Activated naive CD4-positive, alpha-beta T cell treated with Interleukin-2 at 50 U/mL for 16 hours (primary cell): ENCODE measurements around the gene RMI1.
A peak's percentile ranks its signal among the peaks of the same experiment; 100 is the strongest.
"Not testable (repeated sequence)": the region's sequence is repeated elsewhere in the genome, so short reads cannot be mapped to it uniquely, and the experiment has no call there.

Experiments
- DNase-seq: peaks from one replicate; pipeline ENCODE4 v3.0.0-alpha.2; 2020

Gene RMI1

GRCh38 chr9:83980395-83981125 is at the start of gene RMI1:
RMI1 (plus strand) TSS chr9:83980805; CDS start chr9:84000987, 20,182 bp downstream.
- DNase-seq: peak; percentile 99

DNA sequence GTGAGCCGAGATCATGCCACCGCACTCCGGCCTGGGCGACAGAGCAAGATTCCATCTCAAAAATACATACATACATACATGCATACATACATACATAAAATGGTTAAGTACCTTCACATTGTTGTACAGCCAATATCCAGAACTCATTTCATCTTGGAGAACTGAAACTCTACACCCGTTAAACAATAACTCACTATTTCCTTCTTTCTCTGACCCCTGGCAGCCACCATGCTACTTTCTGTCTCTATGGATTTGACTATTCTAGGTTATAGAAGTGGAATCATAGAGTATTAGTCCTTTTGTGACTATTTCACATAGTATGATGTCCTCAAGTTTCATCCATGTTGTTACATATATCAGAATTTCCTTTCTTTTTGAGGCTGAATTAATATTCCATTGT is 49.7 kb upstream of the RMI1 start:
- DNase-seq: no peak

DNA sequence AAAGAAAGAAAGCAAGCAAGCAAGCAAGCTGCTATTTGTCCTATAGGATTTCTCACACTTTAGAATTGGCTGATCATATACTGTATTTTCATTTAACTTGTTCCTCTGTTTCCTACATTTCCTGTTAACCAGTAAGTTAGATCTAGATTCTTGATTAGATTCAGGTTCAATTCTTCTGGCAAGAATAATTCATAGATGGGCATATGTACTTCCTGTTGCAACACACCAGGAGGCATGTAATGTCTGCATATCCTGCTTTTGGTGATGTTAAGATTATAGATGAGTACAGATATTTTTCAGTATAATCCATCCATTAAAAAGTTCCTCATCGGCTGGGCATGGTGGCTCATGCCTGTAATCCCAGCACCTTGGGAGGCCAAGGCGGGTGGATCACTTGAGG is 48.6 kb upstream of the RMI1 start:
- DNase-seq: no peak

DNA sequence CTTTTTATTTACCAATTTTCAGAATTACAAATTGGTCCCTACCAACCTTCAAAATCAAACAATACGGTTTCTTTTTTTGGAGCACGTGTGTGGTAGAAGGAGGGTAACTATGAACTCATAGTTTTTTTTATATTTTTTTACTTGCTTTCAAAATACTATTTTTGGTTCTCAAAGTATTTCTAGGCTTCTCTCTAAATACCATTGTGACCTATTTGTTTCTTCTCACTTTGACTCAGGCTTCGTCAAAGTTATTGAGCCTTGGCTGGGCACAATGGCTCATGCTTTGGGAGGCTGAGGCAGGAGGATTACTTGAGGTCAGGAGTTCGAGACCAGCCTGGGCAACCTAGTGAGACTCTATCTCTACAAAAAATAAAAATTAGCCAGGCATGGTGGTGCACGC is 47.8 kb upstream of the RMI1 start:
- DNase-seq: no peak

DNA sequence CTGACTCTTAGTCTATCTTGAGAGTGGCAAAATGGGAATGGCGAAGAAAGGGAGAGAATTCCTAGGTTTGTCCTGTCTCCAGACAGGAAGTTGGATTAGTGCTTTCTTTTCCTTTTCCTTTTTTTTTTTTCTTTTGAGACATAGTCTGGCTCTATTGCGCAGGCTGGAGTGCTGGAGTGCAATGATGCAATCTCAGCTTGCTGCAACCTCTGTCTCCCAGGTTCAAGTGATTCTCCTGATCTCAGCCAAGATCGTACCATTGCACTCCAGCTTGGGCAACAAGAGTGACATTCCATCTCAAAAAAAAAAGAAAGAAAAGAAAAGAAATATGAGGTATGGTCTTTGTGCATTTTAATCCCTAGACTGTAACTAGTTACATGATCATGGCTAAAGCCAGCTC is 46.8 kb upstream of the RMI1 start:
- no peak for DNase-seq

- no peak for DNase-seq
Measured at GRCh38 chr9:83934569-83935275, 45.9 kb upstream of the RMI1 start.

- no peak for DNase-seq
Measured at GRCh38 chr9:83935276-83935935, 45.2 kb upstream of the RMI1 start.

DNA sequence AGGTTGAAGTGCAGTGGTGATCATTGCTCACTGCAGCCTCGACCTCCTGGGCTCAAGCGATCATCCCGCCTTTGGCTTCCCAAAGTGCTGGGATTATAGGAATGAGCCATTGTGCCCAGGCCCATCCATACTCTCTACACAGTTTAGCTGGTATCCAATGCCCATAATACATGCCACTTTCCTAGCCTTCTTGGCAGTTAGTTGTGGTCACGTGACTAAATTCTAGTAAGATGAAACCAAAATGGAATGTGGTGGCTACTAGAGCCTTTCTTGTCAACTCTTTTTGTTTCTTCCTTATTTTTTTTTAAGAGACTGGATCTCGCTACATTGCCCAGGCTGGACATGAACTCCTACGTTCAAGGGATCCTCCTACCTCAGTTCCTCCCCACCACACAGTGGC is 44.1 kb upstream of the RMI1 start:
- no peak for DNase-seq

DNA sequence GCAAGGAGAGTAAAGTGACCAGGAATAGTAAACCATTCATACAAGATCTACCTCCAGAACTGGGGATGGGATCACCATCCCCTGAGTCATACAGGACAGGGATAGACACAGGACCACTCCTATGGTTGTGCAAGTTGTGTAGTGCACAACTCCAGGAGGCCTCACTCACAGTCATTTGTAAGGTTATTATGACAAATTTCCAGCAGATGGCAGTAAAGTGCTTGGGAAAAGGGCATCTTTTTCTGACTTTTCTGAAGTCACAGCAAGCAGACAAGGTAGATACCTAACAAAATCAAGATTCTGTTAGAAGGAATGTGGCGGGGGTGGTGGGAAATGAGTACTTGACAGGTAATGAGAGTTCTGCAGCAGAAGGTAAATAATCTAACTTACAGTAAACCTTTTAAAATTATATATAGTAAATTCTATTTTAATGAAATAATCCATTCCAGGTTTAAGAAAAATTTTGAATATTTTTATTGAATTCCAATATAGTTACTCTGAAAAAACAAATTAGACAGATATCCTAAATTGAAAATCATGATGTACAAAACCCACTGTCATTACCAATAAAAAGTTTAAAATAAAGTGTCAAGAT is 42.6 kb upstream of the RMI1 start:
- peak; percentile 12 for DNase-seq

- no peak for DNase-seq
Measured at GRCh38 chr9:83940590-83941303, 39.9 kb upstream of the RMI1 start.

- DNase-seq: not testable (repeated sequence)
Measured at GRCh38 chr9:83948096-83948495, 32.5 kb upstream of the RMI1 start.

- DNase-seq: peak; percentile 38
Measured at GRCh38 chr9:83956086-83956435, 24.5 kb upstream of the RMI1 start.

GRCh38 chr9:83956436-83957247 is 24.0 kb upstream of the RMI1 start:
- peak; percentile 68 for DNase-seq

GRCh38 chr9:83957248-83957513 is 23.4 kb upstream of the RMI1 start:
- DNase-seq: no peak

- no peak for DNase-seq
Measured at GRCh38 chr9:83959061-83959460, 21.5 kb upstream of the RMI1 start.

DNA sequence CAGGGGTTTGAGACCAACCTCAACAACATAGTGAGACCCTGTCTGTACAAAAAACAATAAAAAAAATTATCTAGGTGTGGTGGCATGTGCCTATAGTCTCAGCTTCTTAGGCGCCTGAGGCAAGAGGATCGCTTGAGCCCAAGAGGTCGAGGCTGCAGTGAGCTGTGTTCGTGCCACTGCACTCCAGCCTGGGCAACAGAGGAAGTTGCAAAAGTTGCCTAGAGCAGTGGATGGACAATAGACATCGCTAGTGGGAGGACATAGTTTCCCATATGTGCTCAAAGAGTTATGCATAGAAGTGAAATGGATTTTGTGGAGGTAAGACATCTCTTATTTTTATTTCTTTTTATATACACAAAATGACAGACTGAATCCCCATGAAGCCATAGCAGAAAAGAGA is 19.6 kb upstream of the RMI1 start:
- no peak for DNase-seq

GRCh38 chr9:83962165-83962564 is 18.4 kb upstream of the RMI1 start:
- no peak for DNase-seq

- no peak for DNase-seq
Measured at GRCh38 chr9:83964973-83965349, 15.6 kb upstream of the RMI1 start.

- no peak for DNase-seq
Measured at GRCh38 chr9:83965350-83966208, 15.0 kb upstream of the RMI1 start.

DNA sequence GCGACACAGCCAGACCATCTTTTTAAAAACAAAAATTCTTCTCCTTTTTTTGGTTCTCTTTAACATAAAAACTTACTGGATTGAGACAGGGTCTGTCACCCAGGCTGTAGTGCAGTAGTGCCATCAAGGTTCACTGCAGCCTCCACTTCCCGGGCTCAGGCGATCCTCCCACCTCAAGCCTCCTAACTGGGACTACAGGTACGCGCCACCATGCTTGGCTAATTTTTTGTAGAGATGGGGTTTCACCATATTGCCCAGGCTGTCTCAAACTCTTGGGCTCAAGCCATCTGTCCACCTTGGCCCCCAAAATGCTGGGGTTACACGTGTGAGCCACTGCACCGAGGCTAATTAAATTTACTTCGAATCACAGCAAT is 14.4 kb upstream of the RMI1 start:
- no peak for DNase-seq

DNA sequence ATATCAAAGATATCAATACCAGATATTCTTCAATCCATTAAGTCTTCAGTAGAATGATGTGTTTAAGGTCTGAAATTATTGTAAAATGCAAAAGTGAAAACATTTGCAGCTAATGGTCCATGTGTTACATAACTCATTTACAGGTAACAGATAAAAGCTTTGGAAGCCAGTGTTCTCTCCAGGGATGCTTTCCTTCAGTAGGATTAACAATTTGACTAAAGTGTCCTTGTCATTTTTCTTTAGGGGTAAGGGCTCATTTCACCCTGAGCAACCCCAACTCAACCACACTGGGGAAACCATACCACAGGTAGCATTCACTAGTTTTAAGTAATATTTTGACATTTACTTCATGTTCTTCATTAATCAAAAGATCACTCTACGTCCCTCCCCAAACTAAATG is 13.5 kb upstream of the RMI1 start:
- no peak for DNase-seq

GRCh38 chr9:83969602-83970001 is 11.0 kb upstream of the RMI1 start:
- no peak for DNase-seq
